Measurements from ENCODE around the gene HMGXB4.
A peak's percentile ranks its signal among the peaks of the same experiment; 100 is the strongest.
"Not testable (repeated sequence)": the region's sequence is repeated elsewhere in the genome, so short reads cannot be mapped to it uniquely, and the experiment has no call there.

The HMGXB4 gene

GRCh38 chr22:35257321-35258190 is at the start of gene HMGXB4:
Gene HMGXB4, plus strand, starts transcription at chr22:35257493. Its CDS starts 4,898 bp downstream, at chr22:35262391.
- peak; percentile 83 for DNase-seq

- no peak for DNase-seq
Measured at GRCh38 chr22:35208003-35208402, 49.3 kb upstream of the HMGXB4 start.

- DNase-seq, result no peak
Measured at GRCh38 chr22:35209203-35209602, 48.1 kb upstream of the HMGXB4 start.

GRCh38 chr22:35212009-35212408 is 45.3 kb upstream of the HMGXB4 start:
- DNase-seq, result no peak

GRCh38 chr22:35212996-35213395 is 44.3 kb upstream of the HMGXB4 start:
- DNase-seq, result no peak

GRCh38 chr22:35214968-35215367 is 42.3 kb upstream of the HMGXB4 start:
- DNase-seq, result no peak

- DNase-seq, result no peak
Measured at GRCh38 chr22:35215993-35216392, 41.3 kb upstream of the HMGXB4 start.

- no peak for DNase-seq
Measured at GRCh38 chr22:35217527-35217926, 39.8 kb upstream of the HMGXB4 start.

- DNase-seq, result no peak
Measured at GRCh38 chr22:35218079-35218478, 39.2 kb upstream of the HMGXB4 start.

- DNase-seq, result no peak
Measured at GRCh38 chr22:35219012-35219411, 38.3 kb upstream of the HMGXB4 start.

GRCh38 chr22:35220221-35220620 is 37.1 kb upstream of the HMGXB4 start:
- no peak for DNase-seq

- DNase-seq, result no peak
Measured at GRCh38 chr22:35225010-35225409, 32.3 kb upstream of the HMGXB4 start.

- no peak for DNase-seq
Measured at GRCh38 chr22:35226958-35227647, 30.2 kb upstream of the HMGXB4 start.

GRCh38 chr22:35229865-35230264 is 27.4 kb upstream of the HMGXB4 start:
- DNase-seq, result no peak

GRCh38 chr22:35230417-35230816 is 26.9 kb upstream of the HMGXB4 start:
- DNase-seq, result no peak

- DNase-seq, result no peak
Measured at GRCh38 chr22:35230839-35231584, 26.3 kb upstream of the HMGXB4 start.

- peak; percentile 57 for DNase-seq
Measured at GRCh38 chr22:35231585-35232084, 25.7 kb upstream of the HMGXB4 start.

GRCh38 chr22:35238749-35239148 is 18.5 kb upstream of the HMGXB4 start:
- DNase-seq, result not testable (repeated sequence)

- not testable (repeated sequence) for DNase-seq
Measured at GRCh38 chr22:35244507-35244906, 12.8 kb upstream of the HMGXB4 start.

- no peak for DNase-seq
Measured at GRCh38 chr22:35250156-35250555, 7.1 kb upstream of the HMGXB4 start.

GRCh38 chr22:35253946-35254345 is 3.3 kb upstream of the HMGXB4 start:
- DNase-seq, result no peak

GRCh38 chr22:35257002-35257320 is 332 bp upstream of the HMGXB4 start:
- DNase-seq, result no peak

Data from activated T-cell treated with anti-CD3 and anti-CD28 coated beads for 4 hours (primary cell).